DOHH2 (cell line): Measurements from ENCODE around the gene IRF2BPL.

Experiments
- H3F3A ChIP-seq: fragments of 200-600 bp; sonication (generic), shearing (Covaris generic); 2 replicates; pipeline ENCODE4 v1.6.0; 2016; ENCODE audit warnings: antibody characterized with exemption, mild to moderate bottlenecking; ENCODE audit not compliant: control insufficient read depth, insufficient read depth
- H3K27ac ChIP-seq: fragments of 200-600 bp; sonication (generic); 2 replicates; pipeline ENCODE4 v1.5.1; 2014; ENCODE audit warnings: low read depth, mild to moderate bottlenecking, low read length, moderate library complexity
- H3K27me3 ChIP-seq: fragments of 200-600 bp; sonication (generic); 2 replicates; pipeline ENCODE4 v1.6.1; 2014; ENCODE audit warnings: mild to moderate bottlenecking, low read length, mixed read lengths; ENCODE audit not compliant: control insufficient read depth
- H3K36me3 ChIP-seq: fragments of 200-600 bp; sonication (generic); 2 replicates; pipeline ENCODE4 v1.6.1; 2014; ENCODE audit warnings: mild to moderate bottlenecking, low read length, moderate library complexity, mixed read lengths; ENCODE audit not compliant: control insufficient read depth
- H3K4me1 ChIP-seq: fragments of 200-600 bp; sonication (generic); 2 replicates; pipeline ENCODE4 v1.6.1; 2014; ENCODE audit warnings: mild to moderate bottlenecking, low read length, mixed read lengths; ENCODE audit not compliant: control insufficient read depth
- H3K4me2 ChIP-seq: fragments of 200-600 bp; sonication (generic); 2 replicates; pipeline ENCODE4 v1.6.0; 2014; ENCODE audit warnings: mild to moderate bottlenecking, low read length, moderate library complexity
- H3K4me3 ChIP-seq: fragments of 200-600 bp; sonication (generic); 2 replicates; pipeline ENCODE4 v1.5.1; 2014; ENCODE audit warnings: mild to moderate bottlenecking, low read length, mixed read lengths
- H3K79me2 ChIP-seq: fragments of 200-600 bp; sonication (generic); 2 replicates; pipeline ENCODE4 v1.6.1; 2014; ENCODE audit warnings: mild to moderate bottlenecking, low read length, mixed read lengths; ENCODE audit not compliant: control insufficient read depth
- H3K9me2 ChIP-seq: fragments of 200-600 bp; sonication (generic); replicated peaks from 2 replicates; pipeline ENCODE4 v1.6.1; 2014; ENCODE audit warnings: mild to moderate bottlenecking, low read length, mixed read lengths; ENCODE audit not compliant: control insufficient read depth
- H3K9me3 ChIP-seq: fragments of 200-600 bp; sonication (generic); 2 replicates; pipeline ENCODE4 v1.6.1; 2014; ENCODE audit warnings: antibody characterized with exemption, low read length, mixed read lengths; ENCODE audit not compliant: control insufficient read depth, insufficient read depth
- H4K20me1 ChIP-seq: fragments of 200-600 bp; sonication (generic); 2 replicates; pipeline ENCODE4 v1.6.0; 2014; ENCODE audit warnings: low read depth, mild to moderate bottlenecking, antibody characterized with exemption, low read length, moderate library complexity; ENCODE audit not compliant: control insufficient read depth, insufficient read depth
- EZH2phosphoT487 ChIP-seq: fragments of 200-600 bp; sonication (generic); IDR thresholded peaks from 2 replicates; pipeline ENCODE4 v1.6.1; 2017; ENCODE audit warnings: borderline replicate concordance, mild to moderate bottlenecking, antibody characterized with exemption, low read length, moderate library complexity, mixed read lengths
- TF ChIP-seq, protein P1 (sequence below): fragments of 200-600 bp; sonication (generic); IDR thresholded peaks from one replicate; pipeline ENCODE4 v1.5.1; 2014; ENCODE audit warnings: antibody characterized with exemption, mild to moderate bottlenecking, low read depth, low read length; ENCODE audit not compliant: poor library complexity, severe bottlenecking

IRF2BPL gene

DNA sequence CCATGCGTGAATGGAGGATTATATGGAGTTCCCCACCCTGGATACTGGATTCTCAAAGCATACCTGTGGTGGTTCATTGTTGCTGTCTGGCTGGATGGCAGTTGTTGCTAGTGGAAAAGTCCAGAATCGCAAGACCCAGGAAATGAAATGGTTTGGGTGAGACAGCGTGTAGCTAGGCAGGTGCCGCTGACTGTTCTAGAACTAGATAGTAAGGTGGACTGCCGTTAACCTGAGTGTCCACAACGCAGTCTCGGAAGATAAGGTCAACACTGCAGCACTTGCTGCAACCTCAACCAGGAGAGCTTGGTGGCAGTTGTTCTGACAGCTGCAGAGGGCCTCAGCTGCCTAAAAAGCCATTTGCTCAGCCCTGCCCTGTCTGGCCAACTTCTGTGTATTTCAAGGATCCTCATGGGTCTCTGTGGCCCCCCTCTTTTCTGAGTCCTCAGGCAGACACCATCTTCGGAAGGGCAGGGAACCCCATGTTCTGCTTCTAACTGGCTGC, 15.5 kb upstream of the IRF2BPL start:
- Histone ChIP-seq H3K9me3 (no peaks in the 10 kb centered on the region), H3K4me3 (no peak overlapping the region), H3K27ac (no peak overlapping the region), H3K27me3 (peaks cover 21% of the 10 kb centered on the region), H3K4me1 (peaks cover 48% of the 10 kb centered on the region), H3K4me2 (peak overlapping the region; percentile 81), H3K9me2 (no peaks in the 10 kb centered on the region), H4K20me1 (no peaks in the 10 kb centered on the region), H3K36me3 (no peaks in the 10 kb centered on the region), H3K79me2 (no peaks in the 10 kb centered on the region), H3F3A (peaks cover 14% of the 10 kb centered on the region)
- TF ChIP-seq, protein P1, sequence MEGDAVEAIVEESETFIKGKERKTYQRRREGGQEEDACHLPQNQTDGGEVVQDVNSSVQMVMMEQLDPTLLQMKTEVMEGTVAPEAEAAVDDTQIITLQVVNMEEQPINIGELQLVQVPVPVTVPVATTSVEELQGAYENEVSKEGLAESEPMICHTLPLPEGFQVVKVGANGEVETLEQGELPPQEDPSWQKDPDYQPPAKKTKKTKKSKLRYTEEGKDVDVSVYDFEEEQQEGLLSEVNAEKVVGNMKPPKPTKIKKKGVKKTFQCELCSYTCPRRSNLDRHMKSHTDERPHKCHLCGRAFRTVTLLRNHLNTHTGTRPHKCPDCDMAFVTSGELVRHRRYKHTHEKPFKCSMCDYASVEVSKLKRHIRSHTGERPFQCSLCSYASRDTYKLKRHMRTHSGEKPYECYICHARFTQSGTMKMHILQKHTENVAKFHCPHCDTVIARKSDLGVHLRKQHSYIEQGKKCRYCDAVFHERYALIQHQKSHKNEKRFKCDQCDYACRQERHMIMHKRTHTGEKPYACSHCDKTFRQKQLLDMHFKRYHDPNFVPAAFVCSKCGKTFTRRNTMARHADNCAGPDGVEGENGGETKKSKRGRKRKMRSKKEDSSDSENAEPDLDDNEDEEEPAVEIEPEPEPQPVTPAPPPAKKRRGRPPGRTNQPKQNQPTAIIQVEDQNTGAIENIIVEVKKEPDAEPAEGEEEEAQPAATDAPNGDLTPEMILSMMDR = no peak
- TF ChIP-seq EZH2phosphoT487 = no peak

DNA sequence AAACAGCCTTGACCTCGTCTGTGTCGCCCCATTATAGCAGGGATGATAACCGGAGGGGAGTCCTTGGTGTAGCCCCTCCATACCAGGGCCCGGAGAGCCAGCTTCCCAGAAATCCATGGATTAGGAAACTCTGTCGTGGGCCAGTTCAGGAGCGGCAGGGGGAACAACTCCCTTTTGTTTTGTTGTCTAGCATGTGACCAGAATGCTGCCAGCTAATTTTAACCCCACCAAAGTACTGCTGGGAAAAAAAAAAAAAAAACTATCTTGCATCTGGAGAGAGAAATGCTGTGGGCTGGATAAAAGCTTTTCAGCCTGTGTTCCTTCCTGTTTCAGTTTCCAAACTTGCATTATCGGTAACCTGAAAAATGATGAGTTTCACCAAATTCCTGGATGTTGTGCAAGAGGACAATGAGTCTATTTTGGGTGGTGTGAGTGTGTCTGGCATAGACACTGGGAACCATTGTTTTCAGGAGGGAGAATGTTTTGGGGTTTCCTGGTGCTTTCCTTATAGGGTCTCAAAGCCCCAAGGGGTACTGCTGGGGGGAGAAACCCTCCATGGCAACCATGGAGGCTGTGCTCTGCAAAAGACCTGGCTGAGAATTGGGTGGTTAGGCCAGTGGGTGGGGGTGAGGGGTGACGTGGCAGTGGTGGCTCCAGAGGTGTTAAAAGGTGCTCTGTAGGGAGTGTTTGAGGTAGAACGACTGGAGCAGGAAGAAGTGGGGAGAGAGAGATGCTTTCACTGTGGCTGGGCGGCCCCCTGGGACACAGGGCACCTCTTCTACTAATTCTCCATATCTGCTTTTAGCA, 14.9 kb upstream of the IRF2BPL start:
- Histone ChIP-seq H3K4me3 (peak overlapping the region; percentile 44), H4K20me1 (no peaks in the 10 kb centered on the region), H3K79me2 (no peaks in the 10 kb centered on the region), H3K4me1 (peaks cover 52% of the 10 kb centered on the region), H3K27me3 (peaks cover 21% of the 10 kb centered on the region), H3K9me3 (no peaks in the 10 kb centered on the region), H3K27ac (no peak overlapping the region), H3F3A (peaks cover 14% of the 10 kb centered on the region), H3K36me3 (no peaks in the 10 kb centered on the region), H3K9me2 (no peaks in the 10 kb centered on the region), H3K4me2 (peak overlapping the region; percentile 81)
- no peak for TF ChIP-seq EZH2phosphoT487
- TF ChIP-seq, protein P1 = no peak

DNA sequence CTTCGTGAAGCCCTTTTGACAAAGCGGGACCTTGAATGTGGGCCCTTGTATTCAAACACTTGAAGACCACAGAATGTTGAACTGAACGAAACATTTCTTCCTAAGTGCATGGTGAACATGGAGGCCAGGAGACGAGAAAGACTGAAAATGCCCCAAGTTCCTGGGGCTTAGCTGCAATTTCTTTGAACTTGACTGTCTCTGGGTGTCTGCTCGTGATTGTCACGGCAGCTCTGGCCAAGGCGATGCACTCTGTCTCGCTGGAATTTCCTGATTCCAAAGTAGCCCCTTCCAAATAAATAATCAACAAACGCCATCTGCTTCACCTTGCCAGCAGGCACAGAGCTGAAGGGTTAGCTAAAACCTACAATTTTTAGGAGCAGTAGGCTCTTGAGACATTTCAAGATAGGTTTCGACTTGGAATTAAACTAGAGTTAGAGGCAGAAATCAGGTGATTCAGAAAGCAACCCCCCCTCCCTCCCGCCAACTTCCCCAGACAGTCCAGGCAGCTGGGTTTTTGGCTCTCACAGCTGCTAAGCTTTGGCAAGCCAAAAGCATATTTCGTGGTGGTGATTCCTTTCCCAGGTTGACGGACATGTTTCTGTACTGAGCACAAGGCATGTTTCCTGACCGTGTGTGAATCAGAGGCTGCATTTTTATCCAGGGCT, 13.5 kb upstream of the IRF2BPL start:
- H3K79me2 ChIP-seq = no peaks in the 10 kb centered on the region

More for the DNA sequence above, 13.5 kb upstream of the IRF2BPL start:
- peak overlapping the region; percentile 94; the same call in 1 of the 2 replicates for H3K27ac ChIP-seq
- H3K36me3 ChIP-seq = no peaks in the 10 kb centered on the region
- no peak overlapping the region for H3K4me2 ChIP-seq
- no peaks in the 10 kb centered on the region for H3K9me2 ChIP-seq
- TF ChIP-seq, protein P1 = no peak
- no peak for TF ChIP-seq EZH2phosphoT487
- no peak overlapping the region for H3K4me3 ChIP-seq
- no peaks in the 10 kb centered on the region for H4K20me1 ChIP-seq
- H3K27me3 ChIP-seq = peaks cover 21% of the 10 kb centered on the region
- no peaks in the 10 kb centered on the region for H3K9me3 ChIP-seq
- H3K4me1 ChIP-seq = peaks cover 57% of the 10 kb centered on the region
- H3F3A ChIP-seq = peaks cover 18% of the 10 kb centered on the region
